Gastrocnemius medialis (tissue), 4 donors: ENCODE data around the gene TTC23.

Experiments used
- POLR2A ChIP-seq, 2 donors: fragments of 450-650 bp; IDR thresholded peaks; one replicate each; pipeline ENCODE4 v1.6.1; 2017; ENCODE audit warnings: antibody characterized with exemption in 2 of 2, mild to moderate bottlenecking in 2 of 2, moderate library complexity in 2 of 2
- TF ChIP-seq, protein P1 (sequence below), 5 experiments: fragments of 450-650 bp in 3 of 5; fragments of 200-600 bp in 2 of 5; sonication (generic) in 2 of 5; IDR thresholded peaks in 4 of 5; conservative IDR thresholded peaks in 1 of 5; 1 replicate in 4 of 5; 2 replicates in 1 of 5; pipeline ENCODE4 v1.5.1; 2016 to 2019; ENCODE audit warnings: antibody characterized with exemption in 5 of 5, mild to moderate bottlenecking in 3 of 5, moderate library complexity in 3 of 5

DNA sequence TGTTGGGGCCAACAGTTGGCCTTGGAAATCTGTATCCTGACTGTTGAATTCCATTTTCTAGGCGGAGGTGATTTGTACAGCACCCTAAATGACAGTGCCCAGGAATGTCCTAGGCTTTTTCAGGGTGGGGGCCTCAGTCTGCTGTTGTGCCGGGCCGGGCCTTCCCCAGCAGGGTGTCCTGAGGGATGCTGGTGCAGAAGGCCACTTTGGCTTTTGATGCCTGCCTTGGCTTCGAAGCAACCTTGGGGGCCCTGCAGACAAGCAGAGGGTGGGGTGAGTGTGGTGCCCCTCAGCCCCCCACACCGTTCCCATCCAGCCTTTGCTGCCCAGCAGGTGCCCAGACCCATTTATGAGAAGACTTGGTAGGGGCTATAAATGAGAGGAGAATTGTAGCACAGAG lies 111.5 kb downstream of the TTC23 start:
- TF ChIP-seq, protein P1, sequence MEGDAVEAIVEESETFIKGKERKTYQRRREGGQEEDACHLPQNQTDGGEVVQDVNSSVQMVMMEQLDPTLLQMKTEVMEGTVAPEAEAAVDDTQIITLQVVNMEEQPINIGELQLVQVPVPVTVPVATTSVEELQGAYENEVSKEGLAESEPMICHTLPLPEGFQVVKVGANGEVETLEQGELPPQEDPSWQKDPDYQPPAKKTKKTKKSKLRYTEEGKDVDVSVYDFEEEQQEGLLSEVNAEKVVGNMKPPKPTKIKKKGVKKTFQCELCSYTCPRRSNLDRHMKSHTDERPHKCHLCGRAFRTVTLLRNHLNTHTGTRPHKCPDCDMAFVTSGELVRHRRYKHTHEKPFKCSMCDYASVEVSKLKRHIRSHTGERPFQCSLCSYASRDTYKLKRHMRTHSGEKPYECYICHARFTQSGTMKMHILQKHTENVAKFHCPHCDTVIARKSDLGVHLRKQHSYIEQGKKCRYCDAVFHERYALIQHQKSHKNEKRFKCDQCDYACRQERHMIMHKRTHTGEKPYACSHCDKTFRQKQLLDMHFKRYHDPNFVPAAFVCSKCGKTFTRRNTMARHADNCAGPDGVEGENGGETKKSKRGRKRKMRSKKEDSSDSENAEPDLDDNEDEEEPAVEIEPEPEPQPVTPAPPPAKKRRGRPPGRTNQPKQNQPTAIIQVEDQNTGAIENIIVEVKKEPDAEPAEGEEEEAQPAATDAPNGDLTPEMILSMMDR (IDR thresholded peaks at IDR 0.05 in 4 of 5, conservative IDR thresholded peaks at IDR 0.05 in 1 of 5): no peak
- TF ChIP-seq POLR2A (IDR thresholded peaks at IDR 0.05): no peak
